ENCODE data around the gene CMKLR1. TPM values are rescaled to one million over a fixed set of nuclear protein-coding genes. Genes with fewer than 3 reads are reported as not detected.

The CMKLR1 gene
- polyA plus RNA-seq, 1 of the 3 experiments (the other 2 are of a cell fraction): 0.15 TPM

DNA sequence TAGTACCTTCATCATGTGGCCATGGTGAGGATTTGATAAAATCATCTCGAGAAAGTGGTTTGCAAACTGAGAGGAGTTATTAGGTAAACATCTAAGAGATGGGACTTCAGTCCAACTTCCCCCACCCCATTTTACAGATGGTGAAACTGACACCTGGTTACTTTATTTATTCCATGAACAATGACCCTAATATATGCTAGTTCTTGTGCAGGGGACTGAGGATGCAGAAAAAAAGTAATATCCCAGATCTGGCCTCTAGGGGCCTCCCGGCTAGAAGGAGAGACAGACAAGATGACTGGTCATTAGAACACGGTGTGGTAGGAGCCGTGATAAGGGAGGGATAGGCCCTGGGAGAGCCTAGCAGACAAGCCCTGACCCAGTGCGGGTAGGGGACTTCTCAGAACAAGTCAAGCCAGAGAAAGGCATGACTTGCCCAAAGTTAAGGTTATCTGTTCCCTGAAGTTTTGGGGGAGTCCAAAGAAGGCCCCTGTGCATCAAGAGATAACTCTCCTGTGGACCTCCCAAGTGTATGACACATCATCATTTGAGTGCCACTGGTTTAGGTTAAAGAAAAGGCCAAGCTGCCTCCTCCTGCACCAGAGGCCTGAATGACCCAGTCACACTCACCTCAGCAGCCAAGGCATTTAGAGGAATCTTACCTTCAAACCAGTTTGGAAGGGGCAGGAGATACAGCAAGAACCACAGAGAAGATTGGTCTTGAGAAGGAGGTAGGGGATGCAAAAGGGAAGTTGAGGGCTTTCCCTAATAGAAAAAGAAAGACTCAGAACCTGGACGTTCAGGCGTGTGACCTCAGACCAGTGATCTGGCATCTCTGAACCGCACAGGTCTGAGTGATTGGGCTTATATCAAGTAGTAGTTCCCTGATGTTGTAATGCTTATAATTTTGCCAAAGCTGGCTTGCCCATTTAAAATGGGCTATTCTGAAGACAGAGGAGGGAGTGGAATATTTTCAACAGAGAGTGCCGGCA, 1.6 kb downstream of the CMKLR1 start:
- no peak overlapping the region for H3K9ac ChIP-seq
- H3K9me3 ChIP-seq: no peaks in the 10 kb centered on the region
- peak overlapping the region in 1 of 2 experiments; percentile 87; a peak in 2 of 4 replicates for H3K27ac ChIP-seq (ENCODE audit: low read depth in 2 of 2, low read length in 1 of 2)
- 30% methylated on average over 9 of the region's 9 CpGs for WGBS (ENCODE audit: low lambda C conversion rate)
- peaks cover 0 to 39% of the 10 kb centered on the region in 2 experiments; a peak in 2 of 4 replicates for H3K4me1 ChIP-seq (ENCODE audit: control insufficient read depth in 1 of 2, insufficient read depth in 2 of 2, low read depth in 1 of 2, low read length in 1 of 2)
- no peak overlapping the region for H3K4me2 ChIP-seq
- no peak overlapping the region for H2AFZ ChIP-seq (ENCODE audit: low read depth)
- no peaks in the 10 kb centered on the region for H3K27me3 ChIP-seq (ENCODE audit: insufficient read depth)
- no peaks in the 10 kb centered on the region for H3K9me2 ChIP-seq
- TF ChIP-seq SMC3 (IDR thresholded peaks at IDR 0.05; ENCODE audit: low read depth, low read length) (peak; percentile 29; the same call in 1 of the 2 replicates), RAD21 (IDR thresholded peaks at IDR 0.05; ENCODE audit: low read length) (peak; percentile 61), CHD2 (IDR thresholded peaks at IDR 0.05; ENCODE audit: low read length, partially characterized antibody) (no peak)
- TF ChIP-seq, protein P1, sequence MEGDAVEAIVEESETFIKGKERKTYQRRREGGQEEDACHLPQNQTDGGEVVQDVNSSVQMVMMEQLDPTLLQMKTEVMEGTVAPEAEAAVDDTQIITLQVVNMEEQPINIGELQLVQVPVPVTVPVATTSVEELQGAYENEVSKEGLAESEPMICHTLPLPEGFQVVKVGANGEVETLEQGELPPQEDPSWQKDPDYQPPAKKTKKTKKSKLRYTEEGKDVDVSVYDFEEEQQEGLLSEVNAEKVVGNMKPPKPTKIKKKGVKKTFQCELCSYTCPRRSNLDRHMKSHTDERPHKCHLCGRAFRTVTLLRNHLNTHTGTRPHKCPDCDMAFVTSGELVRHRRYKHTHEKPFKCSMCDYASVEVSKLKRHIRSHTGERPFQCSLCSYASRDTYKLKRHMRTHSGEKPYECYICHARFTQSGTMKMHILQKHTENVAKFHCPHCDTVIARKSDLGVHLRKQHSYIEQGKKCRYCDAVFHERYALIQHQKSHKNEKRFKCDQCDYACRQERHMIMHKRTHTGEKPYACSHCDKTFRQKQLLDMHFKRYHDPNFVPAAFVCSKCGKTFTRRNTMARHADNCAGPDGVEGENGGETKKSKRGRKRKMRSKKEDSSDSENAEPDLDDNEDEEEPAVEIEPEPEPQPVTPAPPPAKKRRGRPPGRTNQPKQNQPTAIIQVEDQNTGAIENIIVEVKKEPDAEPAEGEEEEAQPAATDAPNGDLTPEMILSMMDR (IDR thresholded peaks at IDR 0.05): peak; percentile 24; the same call in 1 of the 2 replicates
- DNase-seq: peak; percentile 72
- H3K36me3 ChIP-seq (replicated peaks in 1 of 2; ENCODE audit: control insufficient read depth in 1 of 2, insufficient read depth in 2 of 2, low read length in 1 of 2): no peaks in the 10 kb centered on the region
- peak overlapping the region in 1 of 2 experiments; percentile 43; a peak in 1 of 4 replicates for H3K4me3 ChIP-seq (ENCODE audit: low read depth in 2 of 2, low read length in 1 of 2)
- ChIA-PET CTCF (interaction anchor here (0.6 to 2.4 kb wide), 9 partner anchors 13 to 120 kb away, joined by 3 to 6 read pairs (median 4); no protein-coding TSS in a partner anchor), POLR2A (interaction anchor here (0.9 kb wide), 1 partner anchor 44 kb away, joined by 3 read pairs; no protein-coding TSS in a partner anchor)
- no peaks in the 10 kb centered on the region for H3K79me2 ChIP-seq (ENCODE audit: insufficient read depth)
- no peaks in the 10 kb centered on the region for H4K20me1 ChIP-seq (ENCODE audit: insufficient read depth)
- no peaks in the 10 kb centered on the region for H3F3A ChIP-seq (replicated peaks; ENCODE audit: insufficient read depth)

DNA sequence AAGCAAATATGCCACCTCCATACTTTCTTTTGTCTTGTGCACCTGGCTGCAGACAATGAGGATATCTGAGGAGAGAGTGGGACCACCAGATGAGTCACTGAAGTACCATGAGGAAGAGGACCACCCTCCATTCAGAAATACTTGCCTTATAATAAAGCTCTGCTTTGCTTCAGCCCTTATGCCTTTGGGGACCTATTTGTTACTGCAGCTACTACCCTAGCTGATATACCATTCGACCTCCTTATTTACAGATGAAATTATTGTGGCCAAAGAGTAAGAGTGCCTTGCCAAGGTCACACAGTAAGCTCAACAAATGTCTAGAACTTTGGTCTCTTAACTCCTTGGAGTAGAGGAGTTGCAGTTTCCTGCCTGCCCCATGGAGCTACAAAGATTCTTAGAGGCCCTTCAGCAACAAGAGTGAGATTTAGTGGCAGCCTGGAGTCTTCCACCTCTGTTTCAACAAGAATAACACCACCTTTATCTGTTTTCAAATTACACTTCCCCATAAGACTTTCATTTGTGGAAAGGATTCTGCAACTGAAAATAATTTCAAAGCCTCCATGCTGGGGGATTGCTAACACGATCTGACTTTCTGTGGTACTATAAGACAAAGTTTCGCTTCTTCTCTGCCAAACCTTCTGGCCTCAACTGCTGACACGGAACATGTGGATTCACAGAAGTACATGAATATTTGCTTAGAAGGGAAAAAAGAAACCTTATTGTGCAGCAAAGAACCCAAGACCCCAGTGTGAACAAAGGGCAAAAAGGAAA, 3.6 kb downstream of the CMKLR1 start:
- POLR2A ChIA-PET: no interaction called here
- Histone ChIP-seq H3K27ac (ENCODE audit: low read depth in 2 of 2, low read length in 1 of 2) (no peak overlapping the region), H3K9me2 (no peaks in the 10 kb centered on the region), H3K4me2 (no peak overlapping the region), H3F3A (replicated peaks; ENCODE audit: insufficient read depth) (no peaks in the 10 kb centered on the region), H4K20me1 (ENCODE audit: insufficient read depth) (no peaks in the 10 kb centered on the region), H3K9me3 (no peaks in the 10 kb centered on the region), H3K79me2 (ENCODE audit: insufficient read depth) (no peaks in the 10 kb centered on the region), H3K27me3 (ENCODE audit: insufficient read depth) (no peaks in the 10 kb centered on the region), H3K9ac (no peak overlapping the region), H3K36me3 (replicated peaks in 1 of 2; ENCODE audit: control insufficient read depth in 1 of 2, insufficient read depth in 2 of 2, low read length in 1 of 2) (no peaks in the 10 kb centered on the region), H3K4me1 (ENCODE audit: control insufficient read depth in 1 of 2, insufficient read depth in 2 of 2, low read depth in 1 of 2, low read length in 1 of 2) (peaks cover 0 to 41% of the 10 kb centered on the region in 2 experiments; a peak in 2 of 4 replicates), H3K4me3 (ENCODE audit: low read depth in 2 of 2, low read length in 1 of 2) (no peak overlapping the region; a peak in 1 of 4 replicates), H2AFZ (ENCODE audit: low read depth) (no peak overlapping the region)
- CTCF ChIA-PET: interaction anchor here (0.9 to 2.4 kb wide), 7 partner anchors 10 to 177 kb away, joined by 3 to 6 read pairs (median 4); no protein-coding TSS in a partner anchor
- TF ChIP-seq, protein P2, sequence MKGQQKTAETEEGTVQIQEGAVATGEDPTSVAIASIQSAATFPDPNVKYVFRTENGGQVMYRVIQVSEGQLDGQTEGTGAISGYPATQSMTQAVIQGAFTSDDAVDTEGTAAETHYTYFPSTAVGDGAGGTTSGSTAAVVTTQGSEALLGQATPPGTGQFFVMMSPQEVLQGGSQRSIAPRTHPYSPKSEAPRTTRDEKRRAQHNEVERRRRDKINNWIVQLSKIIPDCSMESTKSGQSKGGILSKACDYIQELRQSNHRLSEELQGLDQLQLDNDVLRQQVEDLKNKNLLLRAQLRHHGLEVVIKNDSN (IDR thresholded peaks at IDR 0.05; ENCODE audit: borderline replicate concordance, low read depth): no peak
- TF ChIP-seq MXI1 (IDR thresholded peaks at IDR 0.05; ENCODE audit: low read depth, low read length): no peak
- WGBS (ENCODE audit: low lambda C conversion rate): 22% methylated on average over 4 of the region's 4 CpGs
- DNase-seq: no peak

All from SK-N-SH (cell line).